Neural cell (in vitro differentiated cells): Measurements from ENCODE around the gene ANKRD39. TPM values are rescaled to one million over a fixed set of nuclear protein-coding genes. Genes with fewer than 3 reads are reported as not detected.

Source experiments
- H2AFZ ChIP-seq: fragments of 200-600, 300-800 bp; sonication (generic), shearing (Covaris generic); 2 replicates; pipeline ENCODE4 v1.6.0; 2014; ENCODE audit warnings: low read depth, mild to moderate bottlenecking, antibody characterized with exemption, low read length, moderate library complexity
- H3F3A ChIP-seq: fragments of 200-600 bp; shearing (Covaris generic); 2 replicates; pipeline ENCODE4 v1.6.1; 2016; ENCODE audit warnings: mild to moderate bottlenecking, moderate library complexity, mixed read lengths, antibody characterized with exemption, low read length; ENCODE audit not compliant: insufficient read depth, poor library complexity, severe bottlenecking
- H3K27ac ChIP-seq: fragments of 200-600, 300-800 bp; sonication (generic), shearing (Covaris generic); 2 replicates; pipeline ENCODE4 v1.5.1; 2014; ENCODE audit warnings: mild to moderate bottlenecking, low read length, moderate library complexity
- H3K27me3 ChIP-seq: fragments of 300-800, 200-600 bp; sonication (generic), shearing (Covaris generic); 2 replicates; pipeline ENCODE4 v1.6.0; 2014; ENCODE audit warnings: mild to moderate bottlenecking, low read depth, low read length, moderate library complexity; ENCODE audit not compliant: insufficient read depth
- H3K36me3 ChIP-seq: fragments of 300-800, 200-600 bp; sonication (generic), shearing (Covaris generic); 2 replicates; pipeline ENCODE4 v1.5.1; 2014; ENCODE audit warnings: mild to moderate bottlenecking, antibody characterized with exemption, low read length, moderate library complexity; ENCODE audit not compliant: insufficient read depth
- H3K4me2 ChIP-seq: fragments of 300-800, 200-600 bp; sonication (generic), shearing (Covaris generic); 2 replicates; pipeline ENCODE4 v1.6.0; 2014; ENCODE audit warnings: mild to moderate bottlenecking, low read length
- H3K4me3 ChIP-seq: fragments of 300-800, 200-600 bp; sonication (generic), shearing (Covaris generic); 2 replicates; pipeline ENCODE4 v1.5.1; 2014; ENCODE audit warnings: mild to moderate bottlenecking, low read length, moderate library complexity
- H3K79me2 ChIP-seq: fragments of 200-600 bp; shearing (Covaris generic); replicated peaks from 2 replicates; pipeline ENCODE4 v1.6.0; 2014; ENCODE audit warnings: mild to moderate bottlenecking, low read length, moderate library complexity; ENCODE audit not compliant: insufficient read depth
- H3K9ac ChIP-seq: fragments of 300-800, 200-600 bp; sonication (generic), shearing (Covaris generic); 2 replicates; pipeline ENCODE4 v1.6.1; 2016; ENCODE audit warnings: mild to moderate bottlenecking, low read length, mixed read lengths
- H3K9me2 ChIP-seq: fragments of 200-600 bp; shearing (Covaris generic); 2 replicates; pipeline ENCODE4 v1.6.1; 2016; ENCODE audit warnings: mild to moderate bottlenecking, low read length, mixed read lengths; ENCODE audit not compliant: insufficient read depth
- H3K9me3 ChIP-seq: fragments of 200-600, 300-800 bp; sonication (generic), shearing (Covaris generic); 2 replicates; pipeline ENCODE4 v1.6.1; 2016; ENCODE audit warnings: mild to moderate bottlenecking, mixed run types, low read length, moderate library complexity, mixed read lengths
- H4K20me1 ChIP-seq: fragments of 200-600 bp; shearing (Covaris generic); 2 replicates; pipeline ENCODE4 v1.6.1; 2016; ENCODE audit warnings: mild to moderate bottlenecking, mixed run types; ENCODE audit not compliant: insufficient read depth
- CTCF ChIP-seq: fragments of 450-650 bp; IDR thresholded peaks from 2 replicates; pipeline ENCODE4 v1.5.1; 2014; ENCODE audit warnings: antibody characterized with exemption, mild to moderate bottlenecking, moderate library complexity; ENCODE audit not compliant: poor library complexity, severe bottlenecking
- EP300 ChIP-seq: fragments of 450-650 bp; conservative IDR thresholded peaks from 2 replicates; pipeline ENCODE4 v1.6.1; 2014; ENCODE audit warnings: antibody characterized with exemption, mild to moderate bottlenecking, moderate library complexity; ENCODE audit not compliant: poor library complexity, severe bottlenecking
- EZH2 ChIP-seq: fragments of 200-600, 300-800 bp; shearing (Covaris generic), sonication (generic); IDR thresholded peaks from 2 replicates; pipeline ENCODE4 v1.6.1; 2014; ENCODE audit warnings: antibody characterized with exemption, low read length, borderline replicate concordance, mild to moderate bottlenecking; ENCODE audit not compliant: insufficient read depth, poor library complexity, severe bottlenecking
- MXI1 ChIP-seq: fragments of 450-650 bp; conservative IDR thresholded peaks from 2 replicates; pipeline ENCODE4 v1.6.1; 2014; ENCODE audit warnings: antibody characterized with exemption, mild to moderate bottlenecking; ENCODE audit not compliant: poor library complexity, severe bottlenecking
- POLR2AphosphoS5 ChIP-seq: IDR thresholded peaks from 2 replicates; pipeline ENCODE4 v1.6.1; 2012
- RAD21 ChIP-seq: fragments of 450-650 bp; conservative IDR thresholded peaks from 2 replicates; pipeline ENCODE4 v1.6.1; 2014; ENCODE audit warnings: antibody characterized with exemption, mild to moderate bottlenecking, moderate library complexity
- REST ChIP-seq: IDR thresholded peaks from 2 replicates; pipeline ENCODE4 v1.6.1; 2012; ENCODE audit warnings: borderline replicate concordance
- SMC3 ChIP-seq: fragments of 450-650 bp; conservative IDR thresholded peaks from 2 replicates; pipeline ENCODE4 v1.6.1; 2014; ENCODE audit warnings: antibody characterized with exemption, mild to moderate bottlenecking, moderate library complexity; ENCODE audit not compliant: poor library complexity
- TAF1 ChIP-seq: IDR thresholded peaks from 2 replicates; pipeline ENCODE4 v1.6.1; 2012; ENCODE audit warnings: low read depth
- polyA plus RNA-seq: library from polyadenylated mRNA; depleted of rRNA; stranded (reverse); fragments of >200 nt; gene quantifications from 2 replicates; pipeline ENCODE4 v1.2.3, GENCODE V29; 2014

ANKRD39 gene
- polyA plus RNA-seq, 1 donor from 2014 or later: 30.7 TPM

- Histone ChIP-seq H3K36me3 (no peaks in the 10 kb centered on the region), H3F3A (no peaks in the 10 kb centered on the region), H2AFZ (no peak overlapping the region), H3K4me3 (no peak overlapping the region), H3K79me2 (no peaks in the 10 kb centered on the region), H3K27me3 (no peaks in the 10 kb centered on the region), H3K9ac (peak overlapping the region; percentile 16), H3K4me2 (no peak overlapping the region), H3K9me2 (no peaks in the 10 kb centered on the region), H4K20me1 (no peaks in the 10 kb centered on the region), H3K9me3 (no peaks in the 10 kb centered on the region), H3K27ac (no peak overlapping the region)
- no peak for TF ChIP-seq CTCF
- no peak for TF ChIP-seq EZH2
- no peak for TF ChIP-seq RAD21
- no peak for TF ChIP-seq TAF1
- no peak for TF ChIP-seq REST
- TF ChIP-seq SMC3: no peak
- TF ChIP-seq MXI1: no peak
- TF ChIP-seq POLR2AphosphoS5: no peak
- TF ChIP-seq EP300: no peak
Measured at GRCh38 chr2:96875498-96876268, 17.9 kb upstream of the ANKRD39 start.

DNA sequence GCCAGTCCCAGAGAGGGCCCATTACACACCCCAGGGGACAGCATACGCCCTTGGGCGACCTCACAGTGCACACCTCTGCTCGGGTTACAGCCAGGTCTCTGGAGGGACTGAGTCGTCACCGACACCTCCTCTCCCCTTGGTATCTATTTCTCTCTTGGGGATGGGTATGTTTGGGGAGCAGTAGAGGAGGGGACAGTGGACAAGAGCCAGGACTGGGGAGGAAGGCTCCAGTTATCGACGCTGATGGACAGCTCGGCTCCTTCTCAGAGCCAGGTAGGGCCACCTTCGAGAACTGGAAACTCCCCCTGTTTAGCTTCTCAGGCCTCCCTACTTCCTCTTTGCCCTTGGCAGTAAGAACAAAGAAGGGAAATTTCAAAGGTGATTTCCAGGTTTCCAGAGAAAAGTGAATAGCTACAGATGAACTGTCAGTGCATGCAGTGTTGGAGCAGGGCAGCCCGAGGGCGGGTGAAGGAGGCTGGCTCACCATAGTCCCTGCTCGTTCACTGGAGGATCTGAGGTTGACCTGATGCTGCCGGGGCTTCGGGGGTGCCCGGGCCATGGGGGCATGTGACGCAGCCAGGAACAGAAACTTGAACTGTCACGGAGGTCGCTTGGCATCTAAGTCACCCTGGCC, 16.5 kb upstream of the ANKRD39 start:
- H3K36me3 ChIP-seq: no peaks in the 10 kb centered on the region
- H3K79me2 ChIP-seq: no peaks in the 10 kb centered on the region
- H4K20me1 ChIP-seq: no peaks in the 10 kb centered on the region
- H3F3A ChIP-seq: no peaks in the 10 kb centered on the region
- H3K9me3 ChIP-seq: no peaks in the 10 kb centered on the region
- H2AFZ ChIP-seq: no peak overlapping the region
- no peak overlapping the region for H3K27ac ChIP-seq
- H3K4me3 ChIP-seq: no peak overlapping the region
- no peak overlapping the region for H3K9ac ChIP-seq
- H3K27me3 ChIP-seq: no peaks in the 10 kb centered on the region
- TF ChIP-seq EP300 (no peak), RAD21 (no peak)
- H3K9me2 ChIP-seq: no peaks in the 10 kb centered on the region
- no peak overlapping the region for H3K4me2 ChIP-seq
